Colonic mucosa (tissue), 4 donors: ENCODE results near the gene BTBD6. TPM values are rescaled to one million over a fixed set of nuclear protein-coding genes. Genes with fewer than 3 reads are reported as not detected.

Source experiments
- DNase-seq: peaks from one replicate; pipeline ENCODE4 v3.0.0-alpha.2; 2020
- H3K27ac ChIP-seq: fragments of 200-600 bp; one replicate; pipeline ENCODE4 v1.8.0; 2021
- H3K27me3 ChIP-seq: fragments of 200-600 bp; one replicate; pipeline ENCODE4 v1.8.0; 2021
- H3K36me3 ChIP-seq: fragments of 200-600 bp; one replicate; pipeline ENCODE4 v1.8.0; 2021
- H3K4me1 ChIP-seq: fragments of 200-600 bp; one replicate; pipeline ENCODE4 v1.8.0; 2021; ENCODE audit warnings: mild to moderate bottlenecking
- H3K4me3 ChIP-seq: fragments of 200-600 bp; one replicate; pipeline ENCODE4 v1.8.0; 2021
- H3K9ac ChIP-seq, 2 donors: one replicate each; pipeline ENCODE4 v1.7.0; 2013; ENCODE audit warnings: control low read depth in 2 of 2, low read depth in 2 of 2, low read length in 2 of 2
- H3K9me3 ChIP-seq: fragments of 200-600 bp; one replicate; pipeline ENCODE4 v1.8.0; 2021
- intact Hi-C: fragments of 100-400 bp; cut with DNase I; formaldehyde crosslinking; loops from one replicate; pipeline ENCODE4 v1.14.1; 2022
- total RNA-seq, 2 donors: library from RNA; stranded (reverse); fragmentation: NEBNext Ultra II Directional in 1 of 2; extraction: Animal tissue kit (Norgen Biotek cat#: 25700) in 1 of 2; gene quantifications; one replicate each; pipeline ENCODE4 v1.2.1, GENCODE V29; 2021
- TF ChIP-seq, protein P1 (sequence below): fragments of 200-600 bp; IDR thresholded peaks from one replicate; pipeline ENCODE4 v1.8.0; 2022; ENCODE audit warnings: antibody characterized with exemption, mild to moderate bottlenecking
- donor health status: healthy.
- donor health status: DM: no; HTN: no; CAD: no.
- donor health status: DM: no; HTN: no; CAD: no.

BTBD6 gene
- 10 to 100 TPM; 56.9 to 66.0 TPM for total RNA-seq

DNA sequence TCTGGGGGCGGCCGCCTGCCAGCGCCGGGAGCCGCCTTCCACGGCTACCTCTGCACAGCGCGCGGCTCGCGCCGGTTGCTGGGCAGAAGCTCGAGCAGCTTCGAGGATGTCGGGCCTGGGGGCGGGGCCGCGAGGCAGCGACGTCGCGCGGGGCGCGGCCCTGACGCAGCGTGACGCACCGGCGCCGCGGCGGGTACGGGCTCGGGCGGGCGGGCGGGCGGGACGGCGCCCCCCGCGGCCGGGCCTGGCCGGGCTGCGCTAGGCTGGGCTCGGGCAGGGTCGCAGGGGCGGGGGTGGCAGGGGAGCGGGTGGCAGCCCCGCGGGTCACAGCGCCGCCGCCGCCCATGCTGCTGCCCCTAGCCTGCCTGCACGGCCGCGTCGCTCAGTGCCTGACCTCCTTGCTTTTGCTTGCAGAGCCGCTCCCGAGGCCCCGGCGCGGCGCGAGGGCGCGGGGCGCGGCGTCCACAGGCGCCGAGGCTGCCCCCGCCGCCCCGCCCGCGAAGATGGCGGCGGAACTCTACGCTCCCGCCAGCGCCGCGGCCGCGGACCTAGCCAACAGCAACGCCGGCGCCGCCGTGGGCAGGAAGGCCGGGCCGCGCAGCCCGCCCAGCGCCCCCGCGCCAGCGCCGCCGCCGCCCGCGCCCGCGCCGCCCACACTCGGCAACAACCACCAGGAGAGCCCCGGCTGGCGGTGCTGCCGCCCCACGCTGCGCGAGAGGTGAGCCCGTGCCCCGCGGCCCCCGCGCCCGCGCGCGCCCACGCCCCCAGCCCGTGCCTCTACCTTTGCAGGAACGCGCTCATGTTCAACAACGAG is at the start of gene BTBD6:
TSS of gene BTBD6 (plus strand) at position 166 of the 814 bp plus-strand sequence. CDS start at position 345, 179 bp downstream.
- Histone ChIP-seq H3K36me3 (peaks cover 7% of the 10 kb centered on the region), H3K27me3 (no peaks in the 10 kb centered on the region), H3K9me3 (no peaks in the 10 kb centered on the region), H3K9ac (peak within 1 kb of the TSS; percentile 84 to 91), H3K4me3 (peak within 1 kb of the TSS; percentile 54), H3K4me1 (peaks cover 11% of the 10 kb centered on the region), H3K27ac (peak within 1 kb of the TSS; percentile 63)
- peak; percentile 87 for DNase-seq
- intact Hi-C loops: loop anchor here (5.0 kb wide), 1 partner anchor 69 kb away; no protein-coding TSS in a partner anchor
- TF ChIP-seq, protein P1, sequence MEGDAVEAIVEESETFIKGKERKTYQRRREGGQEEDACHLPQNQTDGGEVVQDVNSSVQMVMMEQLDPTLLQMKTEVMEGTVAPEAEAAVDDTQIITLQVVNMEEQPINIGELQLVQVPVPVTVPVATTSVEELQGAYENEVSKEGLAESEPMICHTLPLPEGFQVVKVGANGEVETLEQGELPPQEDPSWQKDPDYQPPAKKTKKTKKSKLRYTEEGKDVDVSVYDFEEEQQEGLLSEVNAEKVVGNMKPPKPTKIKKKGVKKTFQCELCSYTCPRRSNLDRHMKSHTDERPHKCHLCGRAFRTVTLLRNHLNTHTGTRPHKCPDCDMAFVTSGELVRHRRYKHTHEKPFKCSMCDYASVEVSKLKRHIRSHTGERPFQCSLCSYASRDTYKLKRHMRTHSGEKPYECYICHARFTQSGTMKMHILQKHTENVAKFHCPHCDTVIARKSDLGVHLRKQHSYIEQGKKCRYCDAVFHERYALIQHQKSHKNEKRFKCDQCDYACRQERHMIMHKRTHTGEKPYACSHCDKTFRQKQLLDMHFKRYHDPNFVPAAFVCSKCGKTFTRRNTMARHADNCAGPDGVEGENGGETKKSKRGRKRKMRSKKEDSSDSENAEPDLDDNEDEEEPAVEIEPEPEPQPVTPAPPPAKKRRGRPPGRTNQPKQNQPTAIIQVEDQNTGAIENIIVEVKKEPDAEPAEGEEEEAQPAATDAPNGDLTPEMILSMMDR: no peak

DNA sequence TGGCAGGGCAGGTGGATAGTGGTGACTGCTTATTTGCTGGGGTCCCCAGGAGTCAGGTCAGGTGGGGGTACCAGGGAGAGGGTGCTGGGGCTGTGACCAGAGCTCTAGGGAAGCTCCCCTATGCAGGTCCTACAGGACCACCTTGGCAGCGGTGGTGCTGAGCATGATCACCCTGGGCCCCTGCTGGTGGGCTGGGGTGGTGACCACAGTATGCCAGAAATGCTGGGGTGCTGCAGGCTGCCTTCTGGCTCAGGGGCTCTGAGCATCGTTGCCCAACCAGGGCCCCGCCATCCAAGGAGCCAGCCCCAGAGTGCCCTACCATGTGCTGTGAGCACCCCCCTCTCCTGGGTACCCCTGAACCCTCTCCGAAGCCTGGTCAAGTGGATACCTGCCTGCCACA is 49.7 kb upstream of the BTBD6 start:
- H3K4me3 ChIP-seq: no peak overlapping the region
- no peaks in the 10 kb centered on the region for H3K9me3 ChIP-seq
- H3K9ac ChIP-seq: no peak overlapping the region
- TF ChIP-seq, protein P1: no peak
- H3K4me1 ChIP-seq: no peaks in the 10 kb centered on the region
- no peak for DNase-seq
- intact Hi-C loops: no loop called here
- H3K36me3 ChIP-seq: no peaks in the 10 kb centered on the region
- peaks cover 44% of the 10 kb centered on the region for H3K27me3 ChIP-seq
- peak overlapping the region; percentile 2 for H3K27ac ChIP-seq

DNA sequence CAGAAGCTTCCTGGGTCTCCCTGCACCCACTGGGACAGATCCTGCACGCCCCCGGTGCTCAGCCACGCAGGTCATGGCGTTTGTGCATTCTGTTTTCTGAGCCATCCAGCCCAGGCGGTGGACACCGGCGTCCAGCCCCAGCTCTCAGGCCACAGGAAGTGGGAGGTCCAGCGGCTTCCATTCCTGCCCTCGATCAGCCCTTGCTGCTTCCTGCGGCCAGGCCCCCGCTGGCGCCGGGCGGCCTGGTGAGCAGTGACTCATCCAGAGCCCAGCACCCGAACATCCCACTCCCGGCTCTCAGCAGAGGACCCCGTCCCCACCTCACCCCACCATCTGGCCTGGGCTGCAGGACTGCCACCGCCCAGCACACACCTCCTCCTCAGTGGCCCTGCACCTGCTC is 49.2 kb upstream of the BTBD6 start:
- Histone ChIP-seq H3K36me3 (no peaks in the 10 kb centered on the region), H3K4me3 (no peak overlapping the region), H3K9ac (no peak overlapping the region), H3K4me1 (no peaks in the 10 kb centered on the region), H3K9me3 (no peaks in the 10 kb centered on the region), H3K27me3 (peaks cover 44% of the 10 kb centered on the region), H3K27ac (no peak overlapping the region)
- no peak for DNase-seq
- intact Hi-C loops: no loop called here
- TF ChIP-seq, protein P1: no peak

DNA sequence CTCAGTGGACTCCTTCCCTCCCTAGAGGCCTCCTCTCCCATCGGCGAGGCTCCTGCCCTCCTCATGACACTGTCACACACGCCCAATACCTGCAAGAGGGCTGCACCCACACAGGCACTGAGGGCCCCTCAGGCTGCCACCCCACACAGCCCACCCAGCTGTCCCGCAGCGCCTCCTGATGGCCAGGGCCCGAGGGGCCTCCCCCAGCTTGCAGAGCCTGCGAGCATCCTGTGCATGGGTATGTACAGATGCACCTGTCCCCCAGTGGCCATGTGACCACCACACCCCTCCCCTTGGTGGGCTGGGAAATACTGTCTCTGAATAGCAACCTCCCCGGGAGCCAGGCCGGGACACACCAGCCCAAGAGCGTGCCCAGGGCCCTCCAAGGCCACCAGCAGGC is 48.3 kb upstream of the BTBD6 start:
- H3K9ac ChIP-seq: no peak overlapping the region
- H3K4me3 ChIP-seq: no peak overlapping the region
- no peaks in the 10 kb centered on the region for H3K9me3 ChIP-seq
- H3K27ac ChIP-seq: no peak overlapping the region
- intact Hi-C loops: loop anchor here (2.0 to 10.0 kb wide), 3 partner anchors 67 to 325 kb away; partner anchors contain the start of gene TMEM121
- H3K27me3 ChIP-seq: peaks cover 44% of the 10 kb centered on the region
- no peaks in the 10 kb centered on the region for H3K36me3 ChIP-seq
- TF ChIP-seq, protein P1: no peak
- peaks cover 5% of the 10 kb centered on the region for H3K4me1 ChIP-seq
- DNase-seq: no peak

DNA sequence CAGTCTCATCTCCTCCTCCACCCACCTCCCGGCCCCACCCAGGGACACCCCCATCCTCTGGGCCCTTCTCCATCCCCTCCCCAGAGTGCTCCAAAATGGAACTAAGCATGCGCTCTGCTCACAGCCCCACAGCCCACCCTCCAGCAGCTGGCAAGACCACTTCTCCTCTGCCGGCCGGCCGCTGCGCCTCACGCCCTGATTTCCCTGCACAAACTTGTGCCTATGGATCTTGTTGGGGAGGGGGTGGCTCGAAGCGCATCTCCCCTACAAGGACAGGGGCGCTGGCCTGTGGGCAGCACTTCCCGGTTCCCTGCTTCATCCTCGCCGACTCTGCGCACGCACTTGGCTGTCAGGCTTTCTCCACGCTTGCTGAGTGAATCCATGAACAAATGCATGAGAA is 47.7 kb upstream of the BTBD6 start:
- no peak overlapping the region for H3K9ac ChIP-seq
- H3K4me1 ChIP-seq: peaks cover 5% of the 10 kb centered on the region
- no peaks in the 10 kb centered on the region for H3K36me3 ChIP-seq
- H3K27me3 ChIP-seq: peaks cover 42% of the 10 kb centered on the region
- DNase-seq: no peak
- no peaks in the 10 kb centered on the region for H3K9me3 ChIP-seq
- no peak overlapping the region for H3K4me3 ChIP-seq
- intact Hi-C loops: loop anchor here (2.0 to 10.0 kb wide), 3 partner anchors 67 to 324 kb away; partner anchors contain the start of gene TMEM121
- TF ChIP-seq, protein P1: no peak
- H3K27ac ChIP-seq: no peak overlapping the region
